CD14-positive monocyte (primary cell): ENCODE measurements around the gene ELMO1. TPM values are rescaled to one million over a fixed set of nuclear protein-coding genes. Genes with fewer than 3 reads are reported as not detected.

ENCODE experiments used
- DNase-seq, 3 donors: peaks; one replicate each; pipeline ENCODE4 v3.0.0-alpha.2; 2011 to 2022
- H2AFZ ChIP-seq: 2 replicates; pipeline ENCODE4 v1.6.0; 2012; ENCODE audit warnings: mild to moderate bottlenecking, low read depth, low read length, inconsistent platforms; ENCODE audit not compliant: insufficient read depth, poor library complexity, severe bottlenecking
- H3K27ac ChIP-seq, 2 donors: 1 replicate in 1 of 2; 2 replicates in 1 of 2; pipeline ENCODE4 v1.5.1; 2012 to 2013; ENCODE audit warnings: low read length in 2 of 2, control low read depth in 1 of 2, inconsistent platforms in 1 of 2, low read depth in 1 of 2, mild to moderate bottlenecking in 1 of 2
- H3K27me3 ChIP-seq, 2 donors: one replicate each; pipeline versions ENCODE4 v1.6.0 to v1.6.1; 2011 to 2013; ENCODE audit warnings: low read length in 2 of 2; ENCODE audit not compliant: control insufficient read depth in 2 of 2, insufficient read depth in 2 of 2
- H3K36me3 ChIP-seq, 2 donors: replicated peaks in 1 of 2; 1 replicate in 1 of 2; 2 replicates in 1 of 2; pipeline versions ENCODE4 v1.5.1 to v1.6.1; 2012 to 2013; ENCODE audit warnings: low read length in 2 of 2, control low read depth in 1 of 2, inconsistent platforms in 1 of 2, mild to moderate bottlenecking in 1 of 2; ENCODE audit not compliant: insufficient read depth in 2 of 2, control insufficient read depth in 1 of 2
- H3K4me1 ChIP-seq, 2 donors: 1 replicate in 1 of 2; 2 replicates in 1 of 2; pipeline versions ENCODE4 v1.5.1 to v1.6.1; 2012 to 2013; ENCODE audit warnings: low read length in 2 of 2, control low read depth in 1 of 2, inconsistent platforms in 1 of 2, mild to moderate bottlenecking in 1 of 2, moderate library complexity in 1 of 2; ENCODE audit not compliant: insufficient read depth in 2 of 2, control insufficient read depth in 1 of 2
- H3K4me2 ChIP-seq: replicated peaks from 2 replicates; pipeline ENCODE3; 2012; ENCODE audit warnings: low read length, moderate library complexity, mild to moderate bottlenecking; ENCODE audit not compliant: poor library complexity, severe bottlenecking; ENCODE audit errors: extremely low read depth
- H3K4me3 ChIP-seq, 3 experiments: fragments of 200-600 bp in 1 of 3; sonication (generic) in 1 of 3; replicated peaks in 1 of 3; 1 replicate in 2 of 3; 2 replicates in 1 of 3; pipeline ENCODE4 v1.5.1; 2011 to 2013; ENCODE audit warnings: low read length in 3 of 3, mild to moderate bottlenecking in 3 of 3, control low read depth in 2 of 3, low read depth in 2 of 3, inconsistent platforms in 1 of 3, moderate library complexity in 1 of 3
- H3K79me2 ChIP-seq: 2 replicates; pipeline ENCODE4 v1.6.0; 2012; ENCODE audit warnings: mild to moderate bottlenecking, control low read depth, inconsistent platforms, low read length, moderate library complexity; ENCODE audit not compliant: insufficient read depth
- H3K9ac ChIP-seq: 2 replicates; pipeline ENCODE4 v1.6.0; 2017; ENCODE audit warnings: low read length, mild to moderate bottlenecking; ENCODE audit not compliant: insufficient read depth, poor library complexity, severe bottlenecking
- H3K9me3 ChIP-seq, 2 donors: replicated peaks in 1 of 2; 1 replicate in 1 of 2; 2 replicates in 1 of 2; pipeline versions ENCODE4 v1.5.1 to v1.6.1; 2012 to 2013; ENCODE audit warnings: low read length in 2 of 2, control low read depth in 1 of 2; ENCODE audit not compliant: control insufficient read depth in 1 of 2, insufficient read depth in 1 of 2
- H4K20me1 ChIP-seq: 2 replicates; pipeline ENCODE4 v1.6.0; 2012; ENCODE audit warnings: mild to moderate bottlenecking, low read length, control low read depth, moderate library complexity; ENCODE audit not compliant: insufficient read depth
- H3K27ac Mint-ChIP-seq, 7 donors: one replicate each; pipeline ENCODE4 v1.8.0; 2020; ENCODE audit warnings: mild to moderate bottlenecking in 7 of 7, mixed read lengths in 7 of 7, moderate library complexity in 6 of 7, inconsistent platforms in 2 of 7
- H3K27me3 Mint-ChIP-seq, 3 donors: one replicate each; pipeline ENCODE4 v1.8.0; 2021 to 2022; ENCODE audit warnings: low read depth in 3 of 3, mild to moderate bottlenecking in 3 of 3, mixed read lengths in 3 of 3, moderate library complexity in 3 of 3, inconsistent platforms in 1 of 3
- H3K36me3 Mint-ChIP-seq, 2 donors: one replicate each; pipeline ENCODE4 v1.8.0; 2020; ENCODE audit warnings: mixed read lengths in 2 of 2, inconsistent platforms in 1 of 2, mild to moderate bottlenecking in 1 of 2
- H3K4me1 Mint-ChIP-seq: one replicate; pipeline ENCODE4 v1.8.0; 2020; ENCODE audit warnings: mild to moderate bottlenecking, mixed read lengths
- H3K4me3 Mint-ChIP-seq, 2 donors: one replicate each; pipeline ENCODE4 v1.8.0; 2020; ENCODE audit warnings: mild to moderate bottlenecking in 2 of 2, mixed read lengths in 2 of 2, moderate library complexity in 1 of 2
- H3K9me3 Mint-ChIP-seq, 7 donors: one replicate each; pipeline ENCODE4 v1.8.0; 2020 to 2022; ENCODE audit warnings: mixed read lengths in 7 of 7, mild to moderate bottlenecking in 6 of 7, moderate library complexity in 6 of 7, inconsistent platforms in 2 of 7
- WGBS: methylation state at CpG from one replicate; pipeline ENCODE4 v1.1.5; 2013; ENCODE audit warnings: missing lambda C conversion rate; ENCODE audit not compliant: insufficient coverage; 5-methylcytosine and 5-hydroxymethylcytosine counted together
- intact Hi-C, 2 donors: fragments of 100-400 bp; cut with micrococcal nuclease; formaldehyde crosslinking; loops; one replicate each; pipeline versions ENCODE4 v1.15.0 to v1.15.1; 2023
- polyA plus RNA-seq, 3 donors: library from polyadenylated mRNA; depleted of rRNA in 1 of 3; unstranded in 2 of 3; stranded (reverse) in 1 of 3; fragments of 300-500 nt in 2 of 3; fragments of >200 nt in 1 of 3; fragmentation: Illumina TruSeq in 2 of 3; gene quantifications; 1 replicate in 2 of 3; 2 replicates in 1 of 3; pipeline ENCODE4 v1.2.3, GENCODE V29; 2012 to 2021
- TF ChIP-seq, protein P1 (sequence below): fragments of 200-600 bp; IDR thresholded peaks from one replicate; pipeline ENCODE4 v1.8.0; 2022; ENCODE audit warnings: antibody characterized with exemption, mild to moderate bottlenecking

ELMO1 gene
- polyA plus RNA-seq, 3 donors, result 46.6 to 50.2 (median 46.7) TPM

DNA sequence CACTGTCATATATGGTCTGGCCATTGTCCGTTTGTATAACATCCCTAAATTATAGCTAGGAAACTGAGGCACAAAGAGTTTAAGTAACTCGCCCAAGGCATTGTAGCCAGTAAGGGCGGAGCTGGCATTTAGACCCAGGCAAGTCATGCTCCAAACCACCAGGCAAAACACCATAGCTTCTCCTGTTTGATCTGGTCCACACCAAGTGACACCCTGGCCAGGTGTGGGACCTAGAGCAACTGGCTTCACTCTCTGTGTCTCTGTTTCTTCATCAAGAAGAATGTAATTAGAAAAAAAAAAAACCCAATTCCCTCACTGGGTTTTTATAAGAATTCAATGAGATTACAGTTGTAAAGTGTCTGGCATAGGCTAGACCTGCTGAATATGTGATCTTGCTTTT is 639.2 kb downstream of the ELMO1 start:
- Mint-ChIP-seq H3K4me3 (no peak overlapping the region), H3K4me1 (peaks cover 3% of the 10 kb centered on the region), H3K27me3 (no peaks in the 10 kb centered on the region), H3K36me3 (no peaks in the 10 kb centered on the region), H3K9me3 (peaks cover 0 to 4% (median 0%) of the 10 kb centered on the region in 7 donors), H3K27ac (no peak overlapping the region)
- intact Hi-C loops, result no loop called here
- WGBS, result 100% methylated on average over 2 of the region's 3 CpGs
- no peak for DNase-seq
- H2AFZ ChIP-seq, result no peak overlapping the region
- H3K9me3 ChIP-seq, result no peaks in the 10 kb centered on the region
- no peak overlapping the region for H3K9ac ChIP-seq
- no peak overlapping the region for H3K4me3 ChIP-seq
- no peaks in the 10 kb centered on the region for H3K4me1 ChIP-seq
- TF ChIP-seq, protein P1, sequence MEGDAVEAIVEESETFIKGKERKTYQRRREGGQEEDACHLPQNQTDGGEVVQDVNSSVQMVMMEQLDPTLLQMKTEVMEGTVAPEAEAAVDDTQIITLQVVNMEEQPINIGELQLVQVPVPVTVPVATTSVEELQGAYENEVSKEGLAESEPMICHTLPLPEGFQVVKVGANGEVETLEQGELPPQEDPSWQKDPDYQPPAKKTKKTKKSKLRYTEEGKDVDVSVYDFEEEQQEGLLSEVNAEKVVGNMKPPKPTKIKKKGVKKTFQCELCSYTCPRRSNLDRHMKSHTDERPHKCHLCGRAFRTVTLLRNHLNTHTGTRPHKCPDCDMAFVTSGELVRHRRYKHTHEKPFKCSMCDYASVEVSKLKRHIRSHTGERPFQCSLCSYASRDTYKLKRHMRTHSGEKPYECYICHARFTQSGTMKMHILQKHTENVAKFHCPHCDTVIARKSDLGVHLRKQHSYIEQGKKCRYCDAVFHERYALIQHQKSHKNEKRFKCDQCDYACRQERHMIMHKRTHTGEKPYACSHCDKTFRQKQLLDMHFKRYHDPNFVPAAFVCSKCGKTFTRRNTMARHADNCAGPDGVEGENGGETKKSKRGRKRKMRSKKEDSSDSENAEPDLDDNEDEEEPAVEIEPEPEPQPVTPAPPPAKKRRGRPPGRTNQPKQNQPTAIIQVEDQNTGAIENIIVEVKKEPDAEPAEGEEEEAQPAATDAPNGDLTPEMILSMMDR, result no peak
- no peaks in the 10 kb centered on the region for H3K36me3 ChIP-seq
- no peaks in the 10 kb centered on the region for H4K20me1 ChIP-seq
- no peaks in the 10 kb centered on the region for H3K27me3 ChIP-seq
- H3K79me2 ChIP-seq, result no peaks in the 10 kb centered on the region
- no peak overlapping the region for H3K4me2 ChIP-seq
- H3K27ac ChIP-seq, result no peak overlapping the region

DNA sequence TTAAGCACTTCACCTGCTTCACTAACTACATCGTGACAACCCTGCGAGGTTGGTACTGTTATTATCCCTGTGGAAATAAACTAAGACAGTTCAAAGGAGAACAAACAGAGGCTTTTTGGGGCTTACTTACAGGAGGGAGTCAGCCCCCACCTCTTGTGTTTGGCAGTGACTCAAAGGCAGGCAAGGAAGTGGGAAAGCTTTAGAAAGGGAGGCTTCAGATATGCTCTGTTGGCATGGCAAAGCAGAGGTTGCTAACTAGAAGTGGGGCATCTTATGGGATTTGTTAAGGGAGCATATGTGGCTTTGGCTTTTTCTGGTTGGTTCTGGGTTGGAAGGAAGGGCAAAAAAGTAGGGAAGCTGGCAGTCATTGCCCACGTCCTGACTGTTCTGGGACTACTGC is 639.6 kb downstream of the ELMO1 start:
- Histone ChIP-seq H3K27me3 (no peaks in the 10 kb centered on the region), H4K20me1 (no peaks in the 10 kb centered on the region), H2AFZ (no peak overlapping the region), H3K9ac (no peak overlapping the region), H3K4me1 (no peaks in the 10 kb centered on the region), H3K4me2 (no peak overlapping the region), H3K27ac (no peak overlapping the region), H3K36me3 (no peaks in the 10 kb centered on the region), H3K4me3 (no peak overlapping the region), H3K9me3 (no peaks in the 10 kb centered on the region), H3K79me2 (no peaks in the 10 kb centered on the region)
- no peak overlapping the region for H3K4me3 Mint-ChIP-seq
- H3K27me3 Mint-ChIP-seq, result no peaks in the 10 kb centered on the region
- H3K27ac Mint-ChIP-seq, result no peak overlapping the region
- 100% methylated on average over 1 of the region's 3 CpGs for WGBS
- intact Hi-C loops, result no loop called here
- H3K9me3 Mint-ChIP-seq, result peaks cover 0 to 4% (median 0%) of the 10 kb centered on the region in 7 donors
- TF ChIP-seq, protein P1, result no peak
- no peaks in the 10 kb centered on the region for H3K36me3 Mint-ChIP-seq
- H3K4me1 Mint-ChIP-seq, result peaks cover 3% of the 10 kb centered on the region
- DNase-seq, result no peak
